ENCODE measurements around the gene SDK1. TPM values are rescaled to one million over a fixed set of nuclear protein-coding genes. Genes with fewer than 3 reads are reported as not detected.

The SDK1 gene
- total and polyA plus RNA-seq, 2 experiments from 2014 or later, result 4.1 to 16.5 TPM

DNA sequence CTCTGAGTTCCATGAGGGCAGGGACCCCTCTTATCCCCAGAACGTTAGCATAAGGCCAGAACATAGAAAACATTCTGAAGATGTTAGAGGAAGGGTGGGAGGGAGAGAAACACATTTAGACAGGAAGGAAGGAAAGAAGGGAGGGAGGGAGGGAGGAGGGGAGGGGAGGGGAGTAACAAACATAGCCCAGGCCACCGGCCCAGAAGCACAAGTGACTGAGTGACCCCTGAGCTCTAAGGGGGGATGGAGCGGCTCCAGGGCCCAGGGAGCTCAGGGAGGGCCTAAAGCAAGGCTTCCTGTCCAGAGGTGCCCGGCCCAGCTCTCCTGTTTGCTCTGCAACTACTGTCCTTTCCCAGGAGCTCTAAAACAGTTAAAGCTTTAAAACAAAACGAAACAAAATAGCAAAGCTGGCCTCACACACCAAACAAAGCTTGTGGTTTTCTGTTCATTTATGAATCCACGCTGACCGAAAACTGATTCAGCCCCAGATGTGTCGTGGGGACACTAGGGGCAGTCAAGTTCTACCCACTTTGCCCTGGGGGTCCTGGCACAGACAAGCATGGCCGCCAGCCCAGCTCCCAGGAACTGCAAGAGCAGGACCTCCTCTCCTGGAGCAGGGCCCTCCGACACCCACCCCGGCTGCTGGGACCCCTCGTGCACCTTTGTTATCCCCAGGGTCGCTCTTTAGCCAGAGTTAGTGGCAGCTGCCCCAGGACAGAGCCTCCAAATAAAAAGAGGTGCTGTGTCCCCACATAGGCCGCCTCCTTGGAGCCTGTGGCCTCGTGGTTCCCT is 884.9 kb downstream of the SDK1 start:
- no peak for DNase-seq (ENCODE audit: low read depth in 1 of 2, low spot score in 1 of 2)

DNA sequence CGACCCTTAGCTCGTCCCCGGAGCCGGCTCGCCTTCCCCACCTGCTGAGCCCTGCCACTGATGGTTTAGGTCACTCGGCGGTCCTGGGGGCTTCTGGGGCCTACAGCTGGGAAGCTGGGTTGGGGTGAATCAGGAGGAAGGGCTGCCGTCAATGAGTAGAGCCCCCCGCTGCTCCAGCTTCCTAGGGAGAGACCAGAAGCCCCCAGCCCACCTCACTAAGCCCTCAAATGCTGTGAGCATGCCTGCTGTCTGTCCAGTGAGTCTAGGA is 885.4 kb downstream of the SDK1 start:
- Histone ChIP-seq H3K27me3 (no peaks in the 10 kb centered on the region), H3K36me3 (no peaks in the 10 kb centered on the region), H3K4me1 (ENCODE audit: low read depth) (no peaks in the 10 kb centered on the region), H3K27ac (no peak overlapping the region), H3K4me3 (no peak overlapping the region), H3K9me3 (ENCODE audit: low read depth) (no peaks in the 10 kb centered on the region)
- TF ChIP-seq, protein P1, sequence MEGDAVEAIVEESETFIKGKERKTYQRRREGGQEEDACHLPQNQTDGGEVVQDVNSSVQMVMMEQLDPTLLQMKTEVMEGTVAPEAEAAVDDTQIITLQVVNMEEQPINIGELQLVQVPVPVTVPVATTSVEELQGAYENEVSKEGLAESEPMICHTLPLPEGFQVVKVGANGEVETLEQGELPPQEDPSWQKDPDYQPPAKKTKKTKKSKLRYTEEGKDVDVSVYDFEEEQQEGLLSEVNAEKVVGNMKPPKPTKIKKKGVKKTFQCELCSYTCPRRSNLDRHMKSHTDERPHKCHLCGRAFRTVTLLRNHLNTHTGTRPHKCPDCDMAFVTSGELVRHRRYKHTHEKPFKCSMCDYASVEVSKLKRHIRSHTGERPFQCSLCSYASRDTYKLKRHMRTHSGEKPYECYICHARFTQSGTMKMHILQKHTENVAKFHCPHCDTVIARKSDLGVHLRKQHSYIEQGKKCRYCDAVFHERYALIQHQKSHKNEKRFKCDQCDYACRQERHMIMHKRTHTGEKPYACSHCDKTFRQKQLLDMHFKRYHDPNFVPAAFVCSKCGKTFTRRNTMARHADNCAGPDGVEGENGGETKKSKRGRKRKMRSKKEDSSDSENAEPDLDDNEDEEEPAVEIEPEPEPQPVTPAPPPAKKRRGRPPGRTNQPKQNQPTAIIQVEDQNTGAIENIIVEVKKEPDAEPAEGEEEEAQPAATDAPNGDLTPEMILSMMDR (IDR thresholded peaks at IDR 0.05; ENCODE audit: low read depth, low read length), result no peak
- no peak for DNase-seq (ENCODE audit: low read depth in 1 of 2, low spot score in 1 of 2)

More for the DNA sequence above, 884.9 kb downstream of the SDK1 start:
- TF ChIP-seq, protein P1 (IDR thresholded peaks at IDR 0.05; ENCODE audit: low read depth, low read length), result no peak
- H3K4me3 ChIP-seq, result no peak overlapping the region
- H3K36me3 ChIP-seq, result no peaks in the 10 kb centered on the region
- no peaks in the 10 kb centered on the region for H3K4me1 ChIP-seq (ENCODE audit: low read depth)
- no peak overlapping the region for H3K27ac ChIP-seq
- H3K9me3 ChIP-seq (ENCODE audit: low read depth), result no peaks in the 10 kb centered on the region
- H3K27me3 ChIP-seq, result no peaks in the 10 kb centered on the region

DNA sequence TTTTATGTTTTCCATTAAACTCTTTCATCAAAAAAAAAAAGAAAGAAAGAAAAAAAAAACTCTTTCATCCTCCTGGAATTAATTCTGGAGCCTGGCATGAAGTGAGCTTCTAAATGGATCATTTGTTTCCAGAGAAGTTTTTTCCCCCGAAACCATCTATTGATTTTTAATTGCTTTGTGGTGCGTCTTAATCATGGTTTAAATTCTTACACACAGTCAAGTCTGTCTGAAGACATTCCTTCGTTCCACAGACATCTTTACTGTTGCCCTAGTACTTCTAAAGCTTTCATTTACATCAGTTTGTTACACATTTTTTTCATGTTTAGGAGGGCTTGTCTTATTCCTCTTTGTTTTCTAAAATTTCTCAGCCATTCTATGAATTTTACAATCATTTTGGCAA is 887.6 kb downstream of the SDK1 start:
- Histone ChIP-seq H3K9me3 (ENCODE audit: low read depth) (no peaks in the 10 kb centered on the region), H3K4me3 (no peak overlapping the region), H3K27ac (no peak overlapping the region), H3K27me3 (no peaks in the 10 kb centered on the region), H3K36me3 (no peaks in the 10 kb centered on the region), H3K4me1 (ENCODE audit: low read depth) (no peaks in the 10 kb centered on the region)
- TF ChIP-seq, protein P1 (IDR thresholded peaks at IDR 0.05; ENCODE audit: low read depth, low read length), result no peak
- no peak for DNase-seq (ENCODE audit: low read depth in 1 of 2, low spot score in 1 of 2)

DNA sequence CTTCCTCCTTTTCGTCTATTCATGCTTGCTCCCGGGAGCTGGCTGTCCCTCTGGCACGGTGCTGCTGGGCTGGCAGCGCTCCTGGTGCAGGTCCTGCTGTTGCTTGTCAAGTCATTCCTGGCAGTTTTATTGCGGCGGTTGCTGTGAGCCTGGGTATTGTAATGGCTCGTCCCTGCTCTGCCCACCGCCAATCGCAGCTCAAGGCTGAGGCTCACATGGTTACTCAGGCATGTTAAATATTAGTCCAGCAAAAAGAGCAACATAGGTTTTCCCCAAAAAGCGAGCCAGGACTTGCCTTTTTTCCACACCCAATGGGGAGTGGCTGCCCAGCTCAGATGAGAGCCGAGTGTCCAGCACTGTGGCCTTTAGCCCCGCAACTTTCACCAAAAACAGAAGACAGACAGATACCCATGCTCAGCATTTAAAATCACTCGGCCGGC is 888.1 kb downstream of the SDK1 start:
- TF ChIP-seq, protein P1 (IDR thresholded peaks at IDR 0.05; ENCODE audit: low read depth, low read length), result no peak
- DNase-seq (ENCODE audit: low read depth in 1 of 2, low spot score in 1 of 2), result no peak
- Histone ChIP-seq H3K36me3 (no peaks in the 10 kb centered on the region), H3K4me1 (ENCODE audit: low read depth) (no peaks in the 10 kb centered on the region), H3K9me3 (ENCODE audit: low read depth) (no peaks in the 10 kb centered on the region), H3K27ac (no peak overlapping the region), H3K4me3 (no peak overlapping the region), H3K27me3 (no peaks in the 10 kb centered on the region)

DNA sequence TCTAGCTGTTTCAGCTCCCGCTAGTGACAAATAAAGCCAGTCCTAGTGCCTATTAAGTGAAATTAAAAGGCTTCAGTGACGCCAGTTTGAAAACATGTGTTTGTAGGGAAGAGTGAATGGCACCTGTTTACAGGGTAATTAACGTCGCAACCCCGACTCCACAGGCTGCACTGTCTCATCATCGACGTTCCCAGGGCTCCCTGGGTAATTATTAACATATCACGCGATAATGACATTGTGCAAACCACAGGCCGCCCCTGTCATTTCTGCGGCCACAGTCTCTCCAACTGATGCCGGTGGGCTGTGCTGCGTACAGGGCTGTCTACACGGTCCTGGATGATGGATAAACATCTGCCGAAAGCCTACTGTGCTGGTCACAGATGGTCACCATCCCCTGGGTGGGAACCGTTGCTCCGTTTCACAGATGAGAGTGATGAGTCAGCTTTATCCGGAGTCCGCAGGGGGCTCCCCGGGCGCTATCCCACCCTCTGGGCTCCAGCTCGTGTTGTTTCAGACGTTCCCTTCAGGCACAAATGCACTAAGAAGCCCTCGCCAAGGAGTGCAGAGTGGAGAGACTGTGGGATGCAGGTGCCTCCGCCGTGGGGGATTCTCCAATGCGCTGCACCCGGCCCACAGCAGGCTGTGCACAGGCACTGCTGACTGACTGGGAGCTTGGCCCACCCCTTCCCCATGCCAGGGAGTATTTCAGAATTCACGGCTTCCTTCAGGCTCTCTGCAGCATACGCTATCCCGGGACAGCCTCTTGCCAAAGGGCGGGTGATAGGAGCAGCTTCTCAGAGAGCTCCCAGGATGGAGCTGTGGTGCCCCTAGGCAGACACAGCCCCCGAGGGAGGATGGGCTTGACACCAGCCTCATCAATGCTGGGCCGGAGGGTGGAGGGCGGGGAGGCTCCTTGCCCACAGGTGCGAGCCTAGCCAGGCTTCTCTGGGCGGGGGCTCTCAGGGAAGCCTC is 889.2 kb downstream of the SDK1 start:
- DNase-seq (ENCODE audit: low read depth in 1 of 2, low spot score in 1 of 2), result no peak
- Histone ChIP-seq H3K27ac (no peak overlapping the region), H3K27me3 (no peaks in the 10 kb centered on the region), H3K4me1 (ENCODE audit: low read depth) (no peaks in the 10 kb centered on the region), H3K9me3 (ENCODE audit: low read depth) (no peaks in the 10 kb centered on the region), H3K36me3 (no peaks in the 10 kb centered on the region), H3K4me3 (no peak overlapping the region)
- TF ChIP-seq, protein P1 (IDR thresholded peaks at IDR 0.05; ENCODE audit: low read depth, low read length), result no peak
